ENCODE results near the gene ACADVL. TPM values are rescaled to one million over a fixed set of nuclear protein-coding genes. Genes with fewer than 3 reads are reported as not detected.

The ACADVL gene
- total RNA-seq, 1 experiment from 2014 or later = 283 TPM

DNA sequence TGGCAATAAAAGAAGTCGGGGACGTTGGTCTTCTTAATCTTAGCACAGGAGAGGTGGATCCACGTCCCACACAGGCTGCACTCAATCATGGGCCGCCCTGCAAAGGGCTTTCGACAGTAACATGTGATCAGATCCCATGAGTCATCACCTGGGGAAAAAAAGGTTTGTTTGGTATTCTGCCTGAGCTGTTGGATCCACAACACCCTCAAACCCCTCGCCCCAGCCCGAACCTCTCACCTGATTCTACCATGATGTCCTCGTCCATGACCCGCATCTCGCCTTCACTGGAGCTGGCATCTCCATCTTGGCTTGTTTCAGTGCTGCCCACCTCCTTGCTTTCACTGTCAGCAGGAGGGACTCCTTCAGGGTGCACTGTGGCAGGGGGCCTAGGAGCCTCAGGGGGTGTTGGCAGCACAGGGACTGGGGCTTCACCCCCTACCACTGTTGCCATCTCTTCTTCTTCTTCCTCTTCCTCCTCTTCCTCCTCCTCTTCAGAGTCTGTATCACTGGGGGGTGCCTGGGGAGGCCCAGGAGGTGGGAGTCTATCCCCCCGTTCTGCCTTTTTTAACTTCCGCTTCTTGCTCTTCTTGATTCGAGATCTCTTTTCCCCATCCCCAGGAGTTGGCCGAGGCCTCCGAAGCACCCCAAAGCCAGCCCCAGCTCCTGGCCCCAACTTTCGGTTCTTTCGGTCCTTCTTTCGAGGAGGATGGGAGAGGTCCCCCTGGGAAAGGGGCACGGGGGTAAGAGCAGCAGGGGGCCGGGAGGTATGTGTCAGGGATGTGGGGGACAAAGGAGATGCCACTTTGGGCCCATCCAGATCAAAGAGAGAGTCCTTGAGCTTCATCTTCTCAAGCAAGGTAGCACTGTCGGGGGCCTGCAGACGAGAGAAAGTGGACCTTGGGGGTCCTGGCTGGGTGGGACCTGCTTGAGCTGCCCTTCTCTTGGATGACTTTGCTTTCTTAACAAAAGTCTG is 16.2 kb downstream of the ACADVL start:
- Histone ChIP-seq H2AK5ac (ENCODE audit: insufficient read length, low read length) (no peak overlapping the region), H2AFZ (ENCODE audit: low read length) (no peak overlapping the region), H3K18ac (ENCODE audit: insufficient read length, low read depth, low read length) (no peak overlapping the region), H2BK15ac (ENCODE audit: low read depth, low read length) (no peak overlapping the region), H3K23me2 (ENCODE audit: insufficient read length, low read depth, low read length, poor library complexity, severe bottlenecking) (peaks cover 7% of the 10 kb centered on the region), H3K9ac (ENCODE audit: extremely low read depth, insufficient read length, low read length) (no peak overlapping the region), H3K56ac (ENCODE audit: insufficient read length, low read depth, low read length) (no peak overlapping the region), H4K91ac (ENCODE audit: insufficient read length, low read depth, low read length) (no peak overlapping the region), H3K14ac (ENCODE audit: insufficient read depth, low read length) (no peak overlapping the region), H2BK20ac (ENCODE audit: low read depth, low read length, poor library complexity, severe bottlenecking) (no peak overlapping the region), H3K79me2 (ENCODE audit: insufficient read depth, low read length) (peaks cover 23% of the 10 kb centered on the region; the same call in 1 of the 2 replicates), H4K20me1 (ENCODE audit: control insufficient read depth, insufficient read depth, insufficient read length) (no peaks in the 10 kb centered on the region), H4K8ac (replicated peaks; ENCODE audit: insufficient read length, low read depth, low read length) (no peak overlapping the region), H3K4ac (ENCODE audit: low read depth, low read length) (no peak overlapping the region), H2BK5ac (ENCODE audit: insufficient read length, low read length) (no peak overlapping the region), H3K23ac (ENCODE audit: insufficient read length, low read depth, low read length) (no peak overlapping the region), H3K27ac (ENCODE audit: insufficient read length, low read depth, low read length) (no peak overlapping the region), H2BK120ac (ENCODE audit: low read depth, low read length, poor library complexity, severe bottlenecking) (no peak overlapping the region), H3T11ph (ENCODE audit: low read length) (no peak overlapping the region), H3K79me1 (ENCODE audit: insufficient read depth, low read depth, low read length, poor library complexity, severe bottlenecking) (peaks cover 13% of the 10 kb centered on the region), H3K4me1 (ENCODE audit: insufficient read depth, low read length) (no peaks in the 10 kb centered on the region), H3K27me3 (ENCODE audit: insufficient read depth, low read length) (no peaks in the 10 kb centered on the region), H4K5ac (ENCODE audit: insufficient read length, low read depth, low read length) (no peak overlapping the region), H3K4me2 (ENCODE audit: insufficient read depth, insufficient read length, low read length) (no peak overlapping the region), H2BK12ac (ENCODE audit: insufficient read length, low read depth, low read length) (no peak overlapping the region), H3K9me3 (ENCODE audit: control insufficient read depth, low read depth, low read length) (no peaks in the 10 kb centered on the region)
- Mint-ChIP-seq H3K36me3 (ENCODE audit: insufficient read depth in 1 of 3, low read depth in 3 of 3) (peaks cover 32 to 60% (median 47%) of the 10 kb centered on the region in 3 experiments), H3K4me1 (peaks cover 40 to 51% of the 10 kb centered on the region in 2 experiments), H3K9me3 (peaks cover 0 to 2% of the 10 kb centered on the region in 2 experiments; a peak in 1 of 5 replicates), H3K27me3 (ENCODE audit: low read depth) (no peaks in the 10 kb centered on the region; the same call in 1 of the 2 replicates), H3K27ac (peak overlapping the region in 1 of 3 experiments; percentile 76; a peak in 2 of 7 replicates), H3K4me3 (peak overlapping the region; percentile 22 to 100; a peak in 4 of 5 replicates)
- TF ChIP-seq CTCF (conservative IDR thresholded peaks at IDR 0.05) = no peak
- WGBS (ENCODE audit: extremely low coverage, insufficient read length, low lambda C conversion rate) = no CpG with 5 or more reads among the region's 22 CpGs
- DNase-seq = peak; percentile 20
